GM19324 (cell line): ENCODE measurements around the gene LIPG.

Experiments used
- ATAC-seq: cut with Tn5 transposase; IDR thresholded peaks from one replicate; pipeline ENCODE4 v1.9.1; 2021; ENCODE audit warnings: mild to moderate bottlenecking, moderate library complexity; ENCODE audit not compliant: unreplicated experiment, low FRiP score

The LIPG gene

DNA sequence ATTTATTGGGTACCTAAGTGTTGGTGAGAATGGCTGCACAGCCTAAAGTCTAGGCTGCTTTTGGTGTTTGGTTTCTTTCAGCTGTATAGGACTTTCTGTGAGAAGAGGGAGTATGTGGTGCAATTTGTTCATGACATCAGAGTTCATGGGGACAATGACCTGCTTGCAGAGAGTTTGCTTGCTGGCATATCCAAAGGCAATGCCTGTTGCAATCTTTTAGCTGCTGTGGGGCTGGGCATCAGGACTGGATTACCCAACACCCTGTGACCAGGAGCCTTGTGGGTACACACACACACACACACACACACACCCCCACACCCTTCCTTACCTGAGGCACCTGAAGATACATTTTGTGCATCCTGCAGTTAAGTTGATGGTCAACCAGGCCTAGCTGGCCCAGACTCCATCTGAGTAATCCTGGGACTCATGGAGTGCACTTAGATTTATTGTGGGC lies 68.4 kb downstream of the LIPG start:
- no peak for ATAC-seq

DNA sequence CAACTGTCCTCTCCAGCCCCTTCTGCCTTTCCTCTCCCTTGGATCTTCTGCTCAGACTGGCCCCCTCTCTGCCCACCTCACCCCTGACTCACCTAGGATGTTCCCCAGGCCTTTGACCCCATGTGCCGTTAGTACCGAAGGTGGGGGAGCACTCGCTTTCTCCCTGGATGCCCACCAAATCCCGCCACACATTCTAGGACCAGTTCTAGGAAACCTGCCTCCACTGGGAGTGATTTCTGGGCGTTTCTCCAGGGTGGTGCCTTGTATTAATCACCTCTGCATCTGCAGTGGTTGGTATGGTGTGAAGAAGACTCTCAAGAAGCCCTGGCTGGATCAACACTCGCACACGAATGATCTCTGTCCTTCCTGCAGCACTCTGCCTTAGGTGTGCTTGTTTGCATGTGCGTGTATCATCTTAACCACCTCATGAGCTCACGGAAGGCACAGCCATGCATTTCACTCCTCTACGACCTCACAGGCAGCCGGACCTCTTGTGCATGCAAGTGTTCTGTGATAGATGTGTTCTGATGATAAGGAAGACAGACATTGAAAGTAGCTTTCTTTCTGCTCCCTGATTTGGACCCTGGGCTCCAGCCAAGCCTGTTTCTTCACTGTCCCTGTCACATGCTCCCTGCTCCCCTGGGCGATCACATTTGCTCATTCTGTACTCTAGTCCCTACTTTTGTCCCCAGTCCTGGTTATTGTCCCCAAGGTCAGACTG lies 69.4 kb downstream of the LIPG start:
- no peak for ATAC-seq

DNA sequence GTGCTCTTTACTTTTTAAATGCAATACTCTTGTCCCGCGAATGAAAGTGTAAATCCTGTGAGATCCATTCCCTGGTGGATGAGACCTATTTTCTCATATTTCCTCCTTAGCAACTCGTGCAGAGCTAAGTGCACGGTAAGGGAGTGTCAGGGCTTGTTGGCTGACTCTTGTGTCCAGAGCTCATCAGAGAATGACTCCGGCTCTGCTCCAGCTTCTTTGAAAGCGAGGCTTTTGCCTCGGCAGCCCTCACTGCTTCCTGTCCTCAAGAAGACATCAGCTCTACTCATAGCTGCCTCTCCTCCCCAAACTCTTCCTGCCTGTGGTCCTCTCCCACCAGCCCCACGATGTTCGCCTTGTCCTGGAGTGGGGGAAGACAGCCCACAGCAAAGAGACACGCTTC lies 70.7 kb downstream of the LIPG start:
- ATAC-seq: no peak

DNA sequence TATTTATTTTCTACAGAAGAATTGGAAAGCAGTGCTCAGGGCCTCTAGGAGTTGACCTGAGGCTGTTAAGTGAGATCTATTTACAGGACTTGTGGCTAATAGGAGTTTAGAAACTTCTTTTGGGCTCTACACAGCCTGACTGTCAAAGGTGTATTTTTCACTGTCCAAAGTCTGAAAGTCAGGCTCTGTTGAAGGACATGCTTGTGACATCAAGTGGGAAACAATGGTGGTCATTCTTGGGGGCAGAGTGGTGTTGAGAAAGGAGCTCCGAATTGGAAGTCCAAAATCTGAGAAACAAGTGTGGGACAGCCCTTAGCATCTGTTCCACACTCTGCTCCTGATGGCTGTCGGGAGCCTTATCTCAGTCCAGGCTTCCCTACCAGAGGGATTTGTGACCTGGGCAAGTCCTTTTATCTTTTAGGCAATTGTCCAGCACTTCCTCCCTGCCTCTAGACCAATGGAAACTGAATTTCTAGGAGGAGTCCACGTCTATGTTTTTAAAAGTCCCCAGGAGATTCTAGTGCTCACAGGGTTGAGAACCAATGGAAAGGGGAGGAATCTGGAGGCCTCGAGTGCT lies 76.4 kb downstream of the LIPG start:
- no peak for ATAC-seq

DNA sequence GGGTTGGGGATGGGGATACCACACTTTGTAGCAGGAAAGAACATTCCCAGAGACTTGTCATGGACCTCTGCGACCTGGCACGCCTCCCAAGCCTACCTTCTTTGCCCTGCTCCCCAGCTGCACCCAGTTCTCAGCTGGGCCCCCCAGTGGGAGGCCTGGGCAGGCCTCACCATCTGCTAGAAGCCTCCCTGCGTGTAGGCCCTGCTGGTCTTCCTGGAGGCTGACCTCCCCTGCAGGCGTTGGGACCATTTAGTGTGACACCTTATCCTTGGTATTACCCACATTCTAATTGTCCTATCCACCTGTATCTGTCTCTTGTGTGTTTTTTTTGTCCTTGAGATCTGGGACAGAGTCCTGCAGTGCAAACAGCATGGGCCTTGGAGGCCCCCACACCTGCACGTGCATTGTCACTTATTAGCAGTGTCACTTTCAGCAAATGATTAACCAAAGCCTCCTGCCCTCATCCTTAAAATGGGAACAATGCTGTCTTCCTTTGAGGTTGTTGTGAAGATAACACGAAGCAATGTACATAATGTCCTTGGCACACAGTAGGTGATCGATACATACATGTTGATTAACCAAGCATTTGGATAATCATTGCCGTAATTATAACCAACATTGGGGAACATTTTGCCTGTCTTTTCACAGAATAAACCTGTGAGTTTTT lies 77.2 kb downstream of the LIPG start:
- no peak for ATAC-seq

DNA sequence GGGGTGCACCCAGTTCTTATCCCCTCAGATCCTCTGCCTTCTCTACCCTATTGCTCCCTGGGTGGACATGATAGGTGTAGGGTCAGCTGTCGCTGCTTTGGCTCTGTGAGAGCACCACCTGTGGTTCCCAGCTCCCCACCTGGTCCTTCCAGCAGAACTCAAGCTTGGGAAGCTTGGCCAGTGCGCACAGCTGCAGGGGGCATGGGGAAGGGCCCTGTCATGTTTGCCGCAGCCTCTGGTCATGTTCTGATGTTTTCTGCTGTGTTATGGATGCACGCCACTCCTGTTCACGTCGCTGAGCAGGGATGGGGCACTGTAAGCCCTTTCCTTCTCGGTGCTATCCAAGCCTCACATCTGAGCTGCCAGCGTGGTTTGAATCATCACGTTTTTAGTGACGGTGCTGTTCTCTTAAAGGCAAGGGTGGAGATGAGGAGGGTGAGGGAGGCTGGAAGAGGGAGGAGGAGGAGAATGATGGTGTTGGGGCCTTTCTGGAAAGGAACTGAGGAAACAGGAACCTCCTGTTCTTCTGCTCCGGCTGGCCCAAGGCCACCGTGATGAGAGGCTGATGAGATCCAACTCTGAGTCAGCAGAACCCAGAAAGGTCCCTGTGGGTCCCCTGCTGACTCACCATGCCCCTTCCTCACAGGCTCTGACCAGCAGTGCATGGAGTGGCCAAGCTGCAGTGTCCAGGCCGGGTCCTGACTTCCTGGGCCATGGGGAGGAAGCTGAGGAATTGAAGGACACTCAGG lies 78.0 kb downstream of the LIPG start:
- ATAC-seq: no peak

DNA sequence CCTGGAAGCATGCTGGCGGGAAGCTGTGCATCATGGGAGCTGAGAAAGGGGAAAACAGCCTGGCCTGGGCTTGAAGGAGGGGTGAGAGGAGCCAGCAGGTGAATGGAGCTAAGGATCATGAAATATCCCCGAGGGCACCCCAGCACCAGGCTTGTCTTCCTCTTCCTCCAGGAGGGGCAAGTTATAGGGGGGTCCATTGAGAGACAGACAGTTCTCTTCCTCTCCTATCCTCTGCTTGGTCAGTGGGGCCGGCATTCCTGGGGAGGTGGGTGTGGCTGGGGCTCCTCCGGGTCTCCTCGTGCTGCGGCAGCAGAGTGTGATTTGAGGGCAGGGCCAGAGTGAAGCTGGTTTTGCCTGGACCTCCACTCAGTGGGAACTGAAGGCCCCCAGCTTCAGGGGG lies 78.9 kb downstream of the LIPG start:
- ATAC-seq: no peak

DNA sequence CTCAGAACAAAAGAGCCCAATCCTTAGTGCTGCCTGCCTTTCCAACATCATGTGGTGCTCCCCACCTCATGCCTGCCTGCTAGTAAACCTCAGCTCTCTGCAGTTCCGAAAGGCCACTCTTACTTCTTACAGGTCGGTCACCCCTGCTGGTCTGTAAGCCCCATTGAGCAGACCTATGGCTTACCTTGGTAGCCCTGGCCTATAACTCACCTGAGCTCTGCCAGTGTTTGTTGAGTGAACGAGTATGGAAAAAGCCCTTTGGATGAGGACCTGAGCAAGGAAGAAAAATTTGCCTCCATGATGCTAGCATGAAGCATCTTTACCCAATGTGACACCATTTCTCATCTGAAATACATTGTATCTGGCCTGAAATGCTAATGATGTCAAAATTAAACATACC lies 83.3 kb downstream of the LIPG start:
- ATAC-seq: no peak

DNA sequence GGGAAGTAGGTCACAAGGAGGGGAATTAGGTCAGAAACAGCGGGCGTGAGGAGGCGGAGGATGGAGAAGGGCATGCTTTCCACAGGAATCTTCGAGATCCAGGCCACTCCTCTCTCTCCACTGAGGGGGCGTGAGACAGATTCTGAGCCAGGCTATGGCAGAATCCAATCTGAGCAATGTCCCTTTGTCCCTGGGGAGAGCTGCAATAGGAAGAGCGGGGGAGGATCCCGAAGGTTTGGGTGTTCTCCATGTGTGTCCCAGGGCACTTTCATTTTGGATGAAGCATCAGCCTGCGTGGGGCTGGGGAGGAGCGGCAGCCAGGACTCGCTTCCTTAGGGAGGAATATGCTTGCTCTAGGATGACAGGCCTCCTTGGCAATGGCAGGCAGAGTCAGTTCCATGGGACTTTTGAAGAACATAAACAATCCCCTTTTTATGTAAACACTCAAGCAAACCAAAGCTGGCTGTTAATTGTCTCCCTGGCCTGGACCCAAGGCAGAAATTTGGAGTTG lies 84.0 kb downstream of the LIPG start:
- no peak for ATAC-seq

DNA sequence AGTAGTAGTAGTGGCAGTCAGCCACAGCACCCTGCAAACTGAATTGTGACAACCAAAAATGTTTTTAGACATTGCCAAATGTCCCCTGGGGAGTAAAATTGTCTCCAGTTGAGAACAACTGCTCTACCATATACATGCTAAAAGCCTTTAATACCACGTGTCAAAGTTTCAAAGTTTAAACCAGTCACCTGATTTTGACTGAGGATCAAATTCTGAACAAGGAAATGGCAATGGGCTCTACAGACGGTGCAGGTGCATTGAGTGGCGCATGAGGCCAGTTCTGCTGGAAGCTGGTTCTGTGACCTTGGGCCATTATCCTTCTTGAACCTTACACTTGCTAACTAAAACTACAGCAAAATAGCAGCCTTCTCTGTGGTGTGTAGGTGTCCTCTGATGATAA lies 85.0 kb downstream of the LIPG start:
- ATAC-seq: no peak

DNA sequence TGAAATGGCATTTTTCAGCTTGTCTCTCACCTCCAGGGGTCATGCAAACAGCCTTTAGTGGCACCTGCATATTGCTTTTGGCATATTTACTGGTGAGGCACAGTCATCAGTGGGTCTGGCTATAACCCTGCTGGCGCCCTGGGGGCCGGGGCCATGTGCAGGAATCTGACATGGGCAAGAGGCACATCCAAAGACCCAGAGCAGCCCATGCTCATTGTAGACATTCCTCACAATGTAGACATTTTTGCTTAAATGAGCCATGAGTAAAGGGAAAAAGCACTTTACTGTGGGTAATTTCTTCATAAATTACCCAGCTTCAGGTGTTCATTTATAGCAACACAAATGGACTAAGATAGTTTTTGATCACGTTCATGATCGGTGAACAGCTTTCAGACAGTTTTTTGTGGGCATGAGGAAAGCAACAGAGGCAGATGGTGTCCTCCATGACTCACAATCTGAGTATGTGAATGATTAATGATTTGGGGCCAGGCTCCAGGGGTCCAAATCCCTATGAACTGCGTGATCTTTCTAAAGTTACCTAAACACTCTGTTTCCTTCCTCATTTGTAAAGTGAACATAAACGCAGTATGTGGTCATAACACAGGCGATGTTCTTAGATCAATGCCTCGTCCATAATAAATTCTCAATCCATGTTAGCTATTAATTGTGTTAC lies 85.8 kb downstream of the LIPG start:
- no peak for ATAC-seq

DNA sequence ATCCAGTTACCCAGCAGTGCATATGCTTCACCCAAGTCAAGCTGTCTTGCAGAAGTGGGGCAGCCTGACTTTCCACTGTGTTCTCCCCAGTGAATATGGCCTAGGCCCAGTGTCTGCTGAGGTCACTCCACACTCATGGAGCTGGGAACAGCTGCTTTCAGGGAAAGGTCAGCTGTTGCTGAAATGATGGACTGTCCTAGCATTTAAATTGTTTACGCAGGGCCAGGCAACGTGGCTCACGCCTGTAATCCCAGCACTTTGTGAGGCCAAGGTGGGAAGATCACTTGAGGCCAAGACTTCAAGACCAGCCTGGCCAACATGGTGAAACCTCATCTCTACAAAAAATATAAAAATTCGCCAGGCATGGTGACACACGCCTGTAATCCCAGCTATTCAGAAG lies 86.5 kb downstream of the LIPG start:
- ATAC-seq: no peak
